GM21447 (cell line): ENCODE results near the gene GPR3.
A peak's percentile ranks its signal among the peaks of the same experiment; 100 is the strongest.

Source experiments
- ATAC-seq: cut with Tn5 transposase; IDR thresholded peaks from one replicate; pipeline ENCODE4 v1.9.1; 2021; ENCODE audit not compliant: unreplicated experiment

GPR3 gene

DNA sequence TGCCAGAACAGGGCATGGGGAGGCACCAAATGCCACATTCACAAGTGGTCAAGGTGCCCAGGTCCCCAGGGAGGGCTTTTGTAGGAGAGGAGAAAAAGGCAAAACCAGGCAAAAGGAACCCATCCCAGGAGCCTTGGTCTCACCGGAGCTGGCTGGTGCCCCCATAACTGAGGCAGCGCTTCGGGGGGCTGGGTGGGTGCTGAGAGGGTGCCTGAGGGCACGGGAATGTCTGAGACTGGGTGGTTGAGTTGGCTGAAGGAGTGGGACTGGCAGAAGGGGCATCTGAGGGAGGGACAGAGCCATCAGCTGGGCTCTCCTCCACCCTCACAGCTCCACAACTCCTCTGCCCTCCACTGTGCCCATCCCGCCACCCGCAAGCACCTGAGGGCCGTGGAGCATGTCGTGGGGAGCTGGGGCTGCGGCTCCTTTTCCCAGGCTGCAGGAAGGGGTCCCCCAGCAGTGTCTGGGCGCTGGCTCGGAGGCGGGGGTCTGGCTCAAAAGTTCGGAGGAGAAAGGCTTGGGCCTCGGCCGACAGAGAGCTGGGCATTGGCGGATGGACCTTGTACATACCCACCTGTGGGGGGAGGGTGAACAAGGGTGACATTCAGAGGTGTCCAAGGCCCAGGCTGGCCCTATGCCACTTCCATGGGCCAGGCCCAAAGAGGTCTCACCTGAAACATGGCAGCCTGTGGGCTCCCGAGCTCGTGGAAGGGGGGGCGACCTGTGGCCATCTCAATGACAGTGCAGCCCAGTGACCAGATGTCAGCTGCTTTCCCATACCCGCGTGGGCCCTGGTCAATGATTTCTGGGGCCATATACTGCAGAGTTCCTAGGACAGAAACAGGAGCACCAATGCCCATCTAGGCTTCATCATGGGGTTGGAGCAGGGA is 34.1 kb upstream of the GPR3 start:
- ATAC-seq: no peak

DNA sequence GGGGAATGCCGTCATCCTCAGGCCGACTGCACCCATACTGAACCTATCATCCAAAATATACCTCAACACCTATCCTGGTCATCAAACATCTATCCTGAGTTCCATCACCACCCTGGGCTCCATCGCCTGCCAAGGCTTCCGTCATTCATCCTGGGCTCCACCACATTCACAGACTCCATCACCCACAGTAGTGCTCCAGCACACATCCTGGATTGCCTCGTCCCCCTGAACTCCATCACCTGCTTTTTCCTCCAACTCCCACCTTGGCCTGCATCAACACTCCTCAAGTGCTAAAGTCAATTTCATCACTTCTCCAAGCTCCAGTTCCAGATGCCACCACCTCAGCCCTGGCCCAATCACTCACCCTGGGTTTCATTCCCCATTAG is 33.5 kb upstream of the GPR3 start:
- no peak for ATAC-seq

DNA sequence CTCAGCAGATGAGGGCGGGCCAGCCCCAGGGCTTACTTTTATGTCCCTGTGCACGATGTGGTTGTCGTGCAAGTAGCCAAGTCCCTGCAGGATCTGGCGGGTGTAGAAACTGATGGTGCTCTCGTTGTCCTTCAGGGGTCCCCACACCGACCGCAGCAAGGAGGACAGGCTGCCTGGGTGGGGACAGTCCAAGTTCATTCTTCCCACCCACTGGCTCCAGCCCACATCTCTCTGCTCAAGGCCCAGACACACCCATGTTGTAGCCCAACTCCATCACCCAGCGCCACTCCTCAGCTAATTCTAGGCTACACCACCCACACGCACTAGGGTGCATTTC is 32.6 kb upstream of the GPR3 start:
- no peak for ATAC-seq

DNA sequence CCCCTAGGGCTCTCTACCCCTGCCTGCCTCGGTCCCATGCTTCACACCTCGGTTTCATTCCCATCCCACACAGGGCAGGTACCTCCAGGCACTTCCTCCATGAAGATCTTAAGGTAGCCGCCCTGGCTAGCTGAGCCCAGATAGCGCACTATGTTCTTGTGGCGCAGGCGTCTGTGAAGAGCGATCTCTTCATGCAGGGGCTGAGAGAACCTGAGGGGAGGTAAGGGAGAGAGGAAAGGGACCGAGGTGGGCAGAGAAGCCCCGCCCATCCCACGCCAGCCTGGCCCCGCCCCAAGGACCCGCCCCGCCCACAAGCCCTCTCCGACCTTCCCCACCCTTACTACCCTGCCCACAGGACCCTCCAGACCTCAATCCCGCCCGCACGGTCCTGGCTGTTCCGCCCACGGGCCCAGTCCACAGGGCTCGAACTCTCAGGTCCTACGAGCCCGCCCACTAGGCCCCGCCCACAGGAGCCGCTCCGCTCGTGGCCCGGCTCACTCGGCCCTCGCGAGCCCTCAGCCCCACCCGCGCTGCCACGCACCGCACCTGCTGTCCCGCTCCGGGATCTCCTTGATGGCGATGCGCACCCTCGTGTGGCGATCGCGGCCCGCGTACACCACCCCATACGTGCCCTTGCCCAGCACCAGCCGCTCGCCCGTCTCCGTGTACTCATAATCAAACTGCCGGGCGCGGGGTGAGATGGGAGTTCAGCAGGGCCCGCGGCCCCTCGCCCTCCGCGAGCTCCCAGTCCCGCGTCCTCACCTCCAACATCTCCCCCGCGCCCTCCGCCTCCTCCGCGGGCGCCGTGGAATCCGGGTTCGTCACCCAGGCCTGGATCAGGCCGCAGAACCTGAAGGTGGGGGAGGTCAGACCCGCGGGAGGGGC is 32.0 kb upstream of the GPR3 start:
- ATAC-seq: no peak

DNA sequence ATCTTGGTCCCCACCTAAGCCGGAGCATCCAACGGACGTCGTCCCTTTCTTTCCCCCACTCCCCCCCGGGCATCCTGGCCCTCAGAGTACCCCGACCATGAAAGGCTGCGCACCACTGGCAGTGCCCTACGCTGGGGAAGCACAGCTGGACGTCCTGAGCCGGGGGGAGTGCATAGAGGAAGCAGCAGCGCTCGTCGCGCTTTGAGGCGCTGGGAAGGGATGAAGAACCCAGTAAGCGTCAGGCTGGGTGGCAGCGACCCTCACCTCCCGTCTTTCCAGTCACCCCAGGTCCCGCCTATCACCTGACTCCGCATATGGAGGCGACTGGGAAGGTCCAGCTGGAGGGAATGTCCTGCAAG is 31.4 kb upstream of the GPR3 start:
- no peak for ATAC-seq

DNA sequence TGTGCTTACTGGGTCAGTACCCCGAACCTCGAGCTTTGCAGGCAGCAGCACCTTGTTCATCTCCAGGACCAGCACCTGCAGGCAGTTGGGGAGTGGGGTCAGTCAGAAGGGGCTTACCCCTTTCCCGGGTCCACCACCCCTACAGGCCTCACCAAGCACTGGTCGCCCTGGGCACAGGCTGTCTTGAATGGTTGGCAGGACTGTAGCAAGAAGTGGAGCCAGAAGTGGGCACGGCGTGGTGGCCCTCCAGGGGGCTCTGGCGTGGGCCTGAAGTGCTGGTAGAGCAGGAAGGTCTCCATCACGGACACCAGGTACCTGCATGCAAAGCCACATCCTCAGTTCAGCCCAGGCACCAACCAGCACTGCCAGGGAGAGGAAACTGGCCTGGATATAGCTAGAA is 30.9 kb upstream of the GPR3 start:
- ATAC-seq: no peak

DNA sequence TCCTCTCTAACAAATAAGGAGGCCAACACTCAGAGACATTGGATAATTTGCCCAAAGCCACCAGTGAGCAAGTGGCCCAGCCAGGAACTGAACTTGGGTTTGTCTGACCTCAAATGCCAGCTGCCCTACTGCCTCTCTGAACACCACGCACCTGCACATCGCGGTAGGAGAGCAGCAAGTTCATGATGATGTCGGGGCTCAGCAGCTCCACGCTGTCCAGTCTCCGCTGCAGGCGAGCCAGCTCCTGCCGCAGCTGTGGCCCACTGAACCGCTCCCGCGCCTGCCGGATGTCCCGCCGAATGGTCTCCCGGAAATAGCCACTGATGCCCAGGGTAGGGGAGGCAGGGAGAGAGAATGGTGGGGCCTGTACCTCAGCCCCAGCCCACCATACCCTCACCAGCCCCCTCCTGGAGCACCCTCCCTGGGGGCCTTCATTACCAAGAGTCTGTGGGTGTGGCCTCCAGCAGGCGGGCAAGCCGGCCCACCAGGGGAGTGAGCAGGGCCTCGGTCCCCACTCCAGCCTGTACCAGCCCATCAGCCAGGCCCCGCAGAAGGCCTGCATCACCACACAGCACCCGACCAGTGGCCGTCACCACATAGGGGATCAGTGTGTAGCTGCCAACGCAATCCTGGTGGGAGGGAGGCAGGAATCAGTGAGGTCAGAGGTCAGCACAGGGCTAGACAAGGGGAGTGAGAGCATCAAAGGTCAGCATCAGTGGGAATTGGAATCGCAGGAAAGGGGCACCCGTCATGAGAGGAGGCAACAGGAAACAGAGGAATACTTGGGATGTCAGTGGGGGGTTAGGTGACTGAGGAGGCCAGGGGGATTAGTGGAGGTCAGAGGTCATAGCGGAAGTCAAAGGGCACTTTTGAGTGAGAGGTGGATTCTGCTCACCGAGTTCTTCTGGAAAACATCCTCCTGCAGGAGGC is 28.4 kb upstream of the GPR3 start:
- ATAC-seq: no peak

DNA sequence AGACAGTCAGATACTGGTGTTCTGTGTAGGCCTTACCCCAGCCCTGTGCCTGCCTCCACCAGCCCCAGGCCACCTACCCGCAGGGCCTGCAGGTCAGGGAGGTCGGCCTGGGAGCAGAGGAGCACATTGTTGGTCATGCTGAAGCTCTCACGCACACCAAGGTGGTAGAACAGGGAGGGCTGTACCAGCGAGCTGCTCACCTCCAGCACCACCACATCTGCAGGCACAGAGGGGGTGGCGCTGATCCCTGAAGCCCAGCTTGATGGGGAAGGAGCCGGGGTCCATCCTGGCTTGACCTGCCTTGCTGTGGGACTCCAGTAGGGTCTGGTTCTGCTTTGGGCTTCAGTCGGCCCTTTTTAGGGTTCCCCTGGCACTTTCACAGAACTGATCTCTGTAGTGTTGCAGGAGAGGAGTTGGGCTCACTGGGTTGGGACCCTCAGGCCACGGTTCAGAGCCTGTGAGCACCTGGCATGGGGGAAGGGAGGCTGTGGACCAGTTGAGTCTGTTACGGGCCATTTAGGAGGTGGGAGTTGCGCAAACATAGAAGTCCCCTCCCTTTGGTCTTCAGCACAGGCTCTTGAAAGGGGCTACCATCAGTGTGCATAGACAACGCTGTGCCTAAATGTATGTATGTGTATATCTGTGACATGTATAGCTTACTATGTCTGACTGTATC is 27.6 kb upstream of the GPR3 start:
- ATAC-seq: no peak

DNA sequence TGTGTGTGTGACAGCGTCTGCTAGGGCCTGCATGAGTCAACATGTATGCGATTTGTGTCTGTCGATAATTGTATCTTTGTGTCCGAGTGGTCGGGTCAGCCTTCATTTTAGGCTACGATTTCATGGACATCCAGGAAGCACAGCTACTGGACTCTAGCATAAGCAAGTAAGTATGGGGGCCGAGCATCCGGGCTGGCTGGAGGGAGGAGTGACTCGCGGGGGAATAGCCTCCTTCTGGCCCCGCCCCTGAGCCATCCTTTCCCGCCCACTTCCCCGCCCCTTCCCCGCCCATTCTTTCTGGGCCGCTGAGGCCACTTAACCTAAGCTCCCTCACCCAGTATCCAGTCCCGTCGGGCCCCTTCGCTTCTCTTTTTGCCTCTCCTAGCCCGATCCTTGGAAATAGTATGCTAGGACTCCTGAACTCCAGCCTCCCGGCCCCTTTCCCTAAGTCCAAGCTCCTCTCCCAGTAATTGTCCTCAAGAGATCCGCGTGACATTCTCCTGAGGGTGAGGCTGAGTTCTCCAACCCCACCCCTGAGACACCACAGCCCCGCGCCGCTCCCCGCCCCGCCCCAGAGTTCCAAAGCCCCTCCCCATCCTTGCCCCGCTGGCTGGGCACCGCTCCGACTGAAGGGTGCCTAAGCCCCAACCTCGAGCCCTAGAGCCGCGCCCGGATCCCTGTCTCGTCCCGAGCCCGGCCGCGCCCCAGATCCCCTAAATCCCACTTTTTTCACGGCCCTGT is 26.9 kb upstream of the GPR3 start:
- peak; percentile 40 for ATAC-seq

DNA sequence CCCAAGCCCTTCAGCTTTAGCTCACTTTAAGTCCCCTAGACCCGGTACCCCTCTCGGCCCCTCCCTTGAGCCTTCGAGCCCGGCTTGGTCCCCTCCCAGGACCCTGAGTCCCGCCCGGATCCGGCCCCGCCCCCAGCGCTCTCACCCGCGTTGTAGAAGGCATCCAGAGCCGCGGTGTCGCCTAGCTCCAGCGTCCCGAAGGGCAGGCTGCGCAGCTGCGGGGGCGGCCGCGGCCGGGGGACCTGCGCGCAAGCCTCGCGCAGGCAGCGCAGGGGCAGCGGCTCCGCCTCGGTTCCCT is 26.4 kb upstream of the GPR3 start:
- ATAC-seq: peak; percentile 35

DNA sequence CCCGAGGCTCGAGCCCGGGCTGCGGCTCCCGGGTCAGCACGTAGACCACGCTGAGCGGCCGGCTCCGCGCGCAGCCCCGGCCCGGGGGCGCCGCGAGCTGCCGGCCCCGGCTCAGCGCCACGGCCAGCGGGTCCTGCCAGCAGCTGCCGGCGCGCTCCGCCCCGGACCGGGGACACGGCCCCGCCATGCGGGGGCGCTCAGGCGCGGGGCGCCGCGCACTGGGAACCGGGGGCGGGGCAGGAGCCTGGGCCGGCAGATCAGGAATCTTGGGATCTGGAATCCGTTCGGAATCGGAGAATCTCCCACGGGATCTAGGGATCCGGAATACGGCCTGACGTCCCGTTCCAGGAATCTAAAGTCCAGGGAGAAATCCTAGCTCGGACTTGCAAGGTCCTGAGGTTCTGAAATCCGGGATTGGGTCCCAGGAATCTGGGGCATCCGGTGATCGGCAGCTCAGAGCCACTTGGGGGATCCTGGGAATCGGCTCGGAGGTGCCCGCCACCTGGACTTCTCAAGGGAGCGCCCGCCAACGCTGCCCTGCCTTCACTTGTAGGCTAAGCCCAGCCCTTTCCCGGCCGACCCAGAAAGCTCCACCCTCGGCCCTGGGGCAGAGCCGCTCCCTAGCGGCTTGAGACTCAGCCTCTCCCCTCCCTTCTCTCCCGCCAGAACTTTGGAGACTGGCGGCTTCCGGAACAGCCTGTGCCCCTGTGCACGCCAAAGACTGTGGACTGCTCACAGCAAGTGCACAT is 25.8 kb upstream of the GPR3 start, which contains the start of gene MAP3K6:
MAP3K6 (minus strand) TSS at position 551 of the 749 bp plus-strand sequence; CDS start at position 187, 364 bp downstream.
- ATAC-seq: peak; percentile 34

DNA sequence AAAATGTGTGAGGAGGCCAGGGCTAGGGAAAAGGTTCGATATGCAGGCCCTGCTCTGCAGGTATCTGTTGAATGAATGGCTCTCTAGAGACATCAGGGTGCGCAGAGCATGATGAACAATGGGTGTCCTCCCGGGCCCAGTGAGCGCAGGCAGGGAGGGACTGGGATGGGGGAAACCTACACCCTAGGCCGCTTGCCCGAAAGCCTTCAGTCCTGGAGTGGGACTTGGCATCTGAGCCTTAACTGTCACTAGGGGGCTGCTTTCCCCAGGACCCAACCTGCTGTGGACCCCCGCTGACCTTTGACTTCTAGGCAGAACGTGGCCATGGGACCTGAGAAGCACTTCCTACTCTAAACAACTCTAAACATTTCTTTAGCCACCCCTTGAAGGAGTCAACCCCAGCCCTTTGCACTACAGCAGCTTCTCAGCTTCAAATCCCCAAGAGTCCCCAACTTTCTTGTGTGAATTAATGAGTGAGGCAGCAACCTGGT is 25.2 kb upstream of the GPR3 start:
- no peak for ATAC-seq

DNA sequence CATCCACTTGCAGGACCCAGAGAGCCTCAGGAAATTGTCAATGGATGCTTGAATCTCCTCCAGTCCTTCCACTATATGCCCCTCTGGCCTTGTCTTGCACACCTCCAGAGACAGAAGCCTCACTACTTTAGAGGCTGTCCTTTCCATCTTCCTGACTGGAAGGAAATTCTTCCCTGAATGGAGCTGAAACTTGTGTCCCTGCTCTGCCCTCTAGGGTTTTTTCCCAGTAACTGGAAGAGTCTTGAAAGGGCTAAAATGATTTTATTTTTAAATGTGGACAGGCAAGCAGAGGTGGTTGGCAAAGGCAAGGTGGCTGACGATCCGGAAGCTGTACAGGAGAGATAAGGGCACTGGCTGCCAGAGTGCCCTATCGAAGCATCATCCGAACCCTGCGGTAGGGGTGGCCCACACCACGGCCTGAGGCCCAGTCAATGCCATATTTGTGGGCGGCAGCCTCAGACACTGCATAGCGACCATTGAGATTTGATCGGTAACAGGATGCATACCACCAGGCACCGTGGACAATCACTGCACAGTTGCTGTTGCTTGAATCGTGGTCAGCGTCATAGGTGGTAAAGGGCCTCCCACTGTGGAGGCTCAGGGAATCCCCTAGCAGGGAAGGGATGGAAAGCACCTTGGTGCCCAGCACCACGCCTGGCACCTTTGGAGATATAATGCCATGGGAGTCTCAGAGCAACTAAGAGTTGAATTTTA is 23.4 kb upstream of the GPR3 start:
- ATAC-seq: no peak

DNA sequence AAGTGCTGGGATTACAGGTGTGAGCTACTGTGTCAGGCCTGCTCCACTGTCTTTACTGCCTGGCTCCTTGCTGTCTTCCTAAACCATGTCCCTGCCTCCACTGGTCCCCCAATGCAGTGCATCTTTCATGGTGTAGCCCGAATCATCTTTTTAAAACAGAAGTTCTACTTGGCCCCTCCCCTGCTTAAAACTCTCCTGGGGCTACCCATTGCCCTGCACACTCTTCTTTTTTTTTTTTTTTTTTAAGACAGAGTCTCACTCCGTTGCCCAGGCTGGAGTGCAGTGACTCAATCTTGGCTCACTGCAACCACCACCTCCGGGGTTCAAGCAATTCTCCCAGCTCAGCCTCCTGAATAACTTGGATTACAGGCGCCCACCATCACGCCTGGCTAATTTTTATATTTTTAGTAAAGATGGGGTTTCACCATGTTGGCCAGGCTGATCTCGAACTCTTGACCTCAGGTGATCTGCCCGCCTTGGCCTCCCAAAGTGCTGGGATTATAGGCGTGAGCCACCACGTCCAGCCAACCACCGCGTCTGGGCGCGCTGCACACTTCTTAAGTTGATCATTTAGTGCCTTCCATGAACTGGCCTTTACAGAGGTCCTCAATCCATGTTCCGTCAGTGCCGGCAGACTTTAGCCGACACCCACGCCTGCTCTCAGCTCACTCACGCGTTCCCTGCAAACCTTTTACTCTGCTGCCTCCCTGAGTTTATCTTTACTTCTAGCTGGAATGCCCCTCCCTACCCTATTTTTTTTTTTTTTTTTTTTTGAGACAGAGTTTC is 20.2 kb upstream of the GPR3 start:
- ATAC-seq: no peak

DNA sequence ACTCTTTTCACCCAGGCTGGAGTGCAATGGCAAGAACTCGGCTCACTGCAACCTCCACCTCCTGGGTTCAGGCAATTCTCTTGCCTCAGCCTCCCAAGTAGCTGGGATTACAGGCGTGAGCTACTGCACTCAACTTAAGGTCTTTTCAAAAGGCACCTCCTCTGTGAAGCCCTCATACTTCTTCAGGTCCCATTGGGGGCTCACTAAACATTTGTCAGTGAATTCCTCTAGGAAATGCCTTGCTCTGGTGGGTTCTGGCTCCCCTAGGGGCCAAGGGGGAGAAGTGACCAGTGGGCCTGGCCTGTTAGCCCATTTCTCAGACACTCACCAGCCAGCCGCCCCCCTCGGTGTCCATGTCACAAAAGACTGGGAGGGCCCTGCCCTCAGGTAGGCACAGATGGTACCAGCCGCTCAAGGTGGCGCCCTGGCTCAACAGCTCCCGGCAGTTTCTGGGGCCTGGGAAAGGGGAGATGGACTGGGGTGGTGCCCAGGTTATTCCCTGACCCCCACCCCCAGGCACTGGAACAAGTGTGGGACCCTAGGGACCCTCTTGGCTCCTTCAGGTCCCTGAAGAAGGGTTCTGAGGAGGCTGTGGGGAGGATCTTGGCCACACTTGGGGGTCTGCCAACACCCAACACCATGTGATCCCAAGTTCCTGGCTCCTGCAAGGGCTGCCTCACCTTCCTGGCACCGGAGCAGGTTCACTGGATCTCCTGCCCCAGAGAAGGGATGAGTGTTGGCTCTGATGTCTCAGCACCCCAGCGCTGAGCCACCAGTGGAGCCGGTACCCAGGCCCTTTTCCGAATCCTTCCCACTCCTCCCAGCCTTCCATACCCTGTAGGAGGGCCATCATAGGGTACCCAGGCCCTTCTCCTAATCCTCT is 19.4 kb upstream of the GPR3 start:
- no peak for ATAC-seq

DNA sequence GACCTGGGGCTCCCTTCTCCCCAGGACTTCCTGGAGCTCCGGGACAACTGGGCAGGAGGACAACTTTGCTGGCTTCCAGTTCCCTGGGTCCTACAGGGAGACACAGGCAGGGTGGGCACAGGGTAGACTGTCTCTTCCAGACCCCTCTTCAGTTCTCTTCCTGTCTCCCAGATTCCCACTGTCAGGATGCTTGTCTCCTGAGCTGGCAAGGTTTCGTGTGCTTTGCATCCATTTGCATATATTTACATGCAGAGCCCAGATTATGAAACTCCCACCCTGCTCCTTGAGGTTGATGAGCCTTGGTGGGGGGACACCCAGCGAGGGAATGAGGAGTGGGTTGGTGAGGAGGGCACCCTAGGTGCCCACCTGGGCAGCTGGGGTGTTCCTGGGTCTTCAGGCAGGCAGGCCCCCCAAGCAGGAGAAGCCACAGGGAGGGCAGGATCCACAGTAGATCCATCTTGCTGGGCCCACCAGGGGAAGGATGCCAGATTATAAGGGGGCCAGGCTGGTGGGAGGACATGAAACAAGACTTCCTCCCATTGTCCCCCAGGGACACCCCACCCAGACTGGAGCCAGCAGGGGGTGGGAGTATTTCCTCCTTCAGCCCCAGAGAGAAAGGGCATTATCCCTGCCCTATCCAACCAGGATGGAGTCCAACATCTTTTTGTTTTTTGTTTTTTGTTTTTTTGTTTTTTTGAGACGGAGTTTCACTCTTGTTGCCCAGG is 17.9 kb upstream of the GPR3 start, which contains the start of gene FCN3:
FCN3 (minus strand) TSS at position 463 of the 725 bp plus-strand sequence; CDS start at position 457, 6 bp downstream.
- no peak for ATAC-seq
